HCT116 (cell line): ENCODE data around the gene SNX8. TPM values are rescaled to one million over a fixed set of nuclear protein-coding genes. Genes with fewer than 3 reads are reported as not detected.

Source experiments
- ATAC-seq: fragments of 200-7000 bp; cut with Tn5 transposase; 2 replicates; pipeline ENCODE4 v1.9.1; 2020; ENCODE audit warnings: mild to moderate bottlenecking, moderate library complexity
- BruUV-seq: library from RNA; stranded (reverse); fragments of 400-500 nt; replicated peaks from 2 replicates; lab custom pipeline; 2021; lab: Mats Ljungman, UMichigan
- CTCF ChIA-PET: fragments of 300-600 bp; sonication (Branson Sonifier 250); formaldehyde crosslinking; loops from one replicate; lab custom pipeline; 2021; ENCODE audit warnings: antibody characterized with exemption; lab: Charles Lee
- POLR2A ChIA-PET: fragments of 300-600, 350-600 bp; sonication (Branson Sonifier 250); formaldehyde crosslinking; loops from one replicate; lab custom pipeline; 2021; ENCODE audit warnings: antibody characterized with exemption; lab: Charles Lee
- RAD21 ChIA-PET, 2 experiments: fragments of 300-600 bp; sonication (Branson Sonifier 250); formaldehyde crosslinking; loops; one replicate each; lab custom pipeline; 2023; ENCODE audit warnings: low total read pairs in 2 of 2; ENCODE audit not compliant: uncharacterized antibody in 2 of 2, unreplicated experiment in 2 of 2, low non-redundant PET in 1 of 2; lab: Charles Lee
- DNase-seq: peaks from one replicate; pipeline ENCODE4 v3.0.0-alpha.2; 2010; ENCODE audit warnings: low read depth, low spot score
- H2AFZ ChIP-seq: fragments of 200-600 bp; shearing (Covaris generic), sonication (generic); 2 replicates; pipeline ENCODE4 v1.6.1; 2017; ENCODE audit warnings: low read depth, mixed run types, mixed read lengths, antibody characterized with exemption, low read length; ENCODE audit not compliant: poor library complexity, severe bottlenecking
- H3K27ac ChIP-seq: 2 replicates; pipeline ENCODE4 v1.5.1; 2012; ENCODE audit warnings: low read depth, low read length
- H3K27me3 ChIP-seq: fragments of 200-600 bp; sonication (generic); 2 replicates; pipeline ENCODE4 v1.6.1; 2016; ENCODE audit warnings: mixed run types, low read length, mixed read lengths; ENCODE audit not compliant: insufficient read depth
- H3K36me3 ChIP-seq, 2 experiments: fragments of 200-500 bp in 1 of 2; fragments of 200-600 bp in 1 of 2; sonication (Bioruptor generic) in 1 of 2; sonication (generic) in 1 of 2; 2 replicates each; pipeline versions ENCODE4 v1.5.1 to v1.6.1; 2014 to 2016; ENCODE audit warnings: low read length in 2 of 2, inconsistent platforms in 1 of 2, mixed read lengths in 1 of 2, mixed run types in 1 of 2; ENCODE audit not compliant: insufficient read depth in 2 of 2, control insufficient read depth in 1 of 2
- H3K4me1 ChIP-seq, 2 experiments: fragments of 200-600 bp in 1 of 2; sonication (generic) in 1 of 2; 2 replicates each; pipeline versions ENCODE4 v1.5.1 to v1.6.1; 2012 to 2017; ENCODE audit warnings: low read length in 2 of 2, inconsistent platforms in 1 of 2, mild to moderate bottlenecking in 1 of 2, mixed read lengths in 1 of 2, mixed run types in 1 of 2, moderate library complexity in 1 of 2; ENCODE audit not compliant: insufficient read depth in 2 of 2, control insufficient read depth in 1 of 2
- H3K4me2 ChIP-seq: fragments of 200-600 bp; sonication (generic); 2 replicates; pipeline ENCODE4 v1.6.1; 2017; ENCODE audit warnings: mixed run types, low read length, mixed read lengths
- H3K4me3 ChIP-seq, 2 experiments: fragments of 200-600 bp in 1 of 2; sonication (generic) in 1 of 2; replicated peaks in 1 of 2; 2 replicates each; pipeline ENCODE4 v1.5.1; 2011 to 2016; ENCODE audit warnings: low read length in 2 of 2, control low read depth in 1 of 2, low read depth in 1 of 2, mild to moderate bottlenecking in 1 of 2, mixed read lengths in 1 of 2, mixed run types in 1 of 2
- H3K79me2 ChIP-seq: fragments of 200-600 bp; sonication (generic); 2 replicates; pipeline ENCODE4 v1.6.1; 2017; ENCODE audit warnings: mild to moderate bottlenecking, mixed run types, low read length, moderate library complexity, mixed read lengths; ENCODE audit not compliant: insufficient read depth
- H3K9ac ChIP-seq: fragments of 200-600 bp; sonication (generic); 2 replicates; pipeline ENCODE4 v1.6.1; 2016; ENCODE audit warnings: low read length, mixed read lengths
- H3K9me2 ChIP-seq: fragments of 200-600 bp; sonication (generic), shearing (Covaris generic); 2 replicates; pipeline ENCODE4 v1.6.1; 2017; ENCODE audit warnings: mixed run types, mild to moderate bottlenecking, moderate library complexity; ENCODE audit not compliant: insufficient read depth
- H3K9me3 ChIP-seq, 2 experiments: fragments of 200-500 bp in 1 of 2; fragments of 200-600 bp in 1 of 2; sonication (Bioruptor generic) in 1 of 2; sonication (generic) in 1 of 2; 2 replicates each; pipeline ENCODE4 v1.6.1; 2014 to 2017; ENCODE audit warnings: low read length in 2 of 2, mixed read lengths in 2 of 2, inconsistent platforms in 1 of 2, low read depth in 1 of 2, mild to moderate bottlenecking in 1 of 2, mixed run types in 1 of 2, moderate library complexity in 1 of 2; ENCODE audit not compliant: control insufficient read depth in 1 of 2, insufficient read depth in 1 of 2
- H4K20me1 ChIP-seq: fragments of 200-600 bp; sonication (generic), shearing (Covaris generic); 2 replicates; pipeline ENCODE4 v1.6.1; 2017; ENCODE audit warnings: mixed run types, mild to moderate bottlenecking, moderate library complexity; ENCODE audit not compliant: insufficient read depth
- CBX3 ChIP-seq: IDR thresholded peaks from 2 replicates; pipeline ENCODE4 v1.6.1; 2012; ENCODE audit warnings: low read depth
- CEBPB ChIP-seq: IDR thresholded peaks from 2 replicates; pipeline ENCODE4 v1.6.1; 2012; ENCODE audit warnings: low read depth
- ELF1 ChIP-seq: IDR thresholded peaks from 2 replicates; pipeline ENCODE4 v1.6.1; 2012; ENCODE audit warnings: low read depth, borderline replicate concordance
- EZH2phosphoT487 ChIP-seq: fragments of 200-600 bp; IDR thresholded peaks from 2 replicates; pipeline ENCODE4 v1.6.1; 2018; ENCODE audit warnings: antibody characterized with exemption, borderline replicate concordance
- POLR2A ChIP-seq: IDR thresholded peaks from 2 replicates; pipeline ENCODE4 v1.7.0; 2011; ENCODE audit warnings: borderline replicate concordance; ENCODE audit not compliant: insufficient read depth, insufficient read length; ENCODE audit errors: extremely low read depth
- POLR2AphosphoS5 ChIP-seq: IDR thresholded peaks from 2 replicates; pipeline ENCODE4 v1.6.1; 2011; ENCODE audit warnings: mild to moderate bottlenecking, low read depth, low read length, moderate library complexity
- SIN3A ChIP-seq: IDR thresholded peaks from 2 replicates; pipeline ENCODE4 v1.6.1; 2012; ENCODE audit warnings: low read depth
- ZFX ChIP-seq: fragments of 450-650 bp; IDR thresholded peaks from 2 replicates; pipeline ENCODE4 v1.6.1; 2017
- intact Hi-C: fragments of 100-400 bp; cut with micrococcal nuclease; formaldehyde crosslinking; loops from 2 replicates; pipeline ENCODE4 v1.10.0; 2022
- total RNA-seq: library from RNA; stranded (reverse); gene quantifications from one replicate; pipeline ENCODE4 v1.2.1, GENCODE V29; 2021; ENCODE audit not compliant: unreplicated experiment
- TF ChIP-seq, protein P1 (sequence below): IDR thresholded peaks from 2 replicates; pipeline ENCODE4 v1.6.1; 2012
- TF ChIP-seq, protein P2 (sequence below): IDR thresholded peaks from 2 replicates; pipeline ENCODE4 v1.6.1; 2012
- TF ChIP-seq, protein P3 (sequence below), 3 experiments: fragments of 200-600 bp in 1 of 3; sonication (generic) in 1 of 3; IDR thresholded peaks in 2 of 3; conservative IDR thresholded peaks in 1 of 3; 2 replicates each; pipeline ENCODE4 v1.5.1; 2012 to 2017; ENCODE audit warnings: low read depth in 2 of 3, low read length in 2 of 3, antibody characterized with exemption in 1 of 3, borderline replicate concordance in 1 of 3, control low read depth in 1 of 3, mild to moderate bottlenecking in 1 of 3, mixed read lengths in 1 of 3, mixed run types in 1 of 3, moderate library complexity in 1 of 3; ENCODE audit not compliant: insufficient read depth in 1 of 3

SNX8 gene
- total RNA-seq, 1 experiment from 2014 or later: 41.7 TPM

DNA sequence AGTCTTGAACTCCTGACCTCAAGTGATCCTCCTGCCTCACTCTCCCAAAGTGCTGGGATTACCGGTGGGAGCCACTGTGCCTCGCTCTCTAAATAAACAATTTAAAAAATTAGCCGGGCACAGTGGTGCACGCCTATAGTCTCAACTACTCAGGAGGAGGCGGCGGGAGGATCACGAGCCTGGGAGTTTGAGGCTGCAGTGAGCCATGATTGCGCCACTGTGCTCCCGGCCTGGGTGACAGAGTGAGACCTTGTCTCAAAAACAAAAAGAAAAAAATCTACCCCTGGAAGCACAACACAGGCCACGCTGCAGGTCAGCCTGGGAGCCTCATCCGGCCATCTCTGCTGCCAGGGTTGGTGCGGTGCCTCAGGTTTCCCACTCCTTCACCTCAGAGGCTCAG, 36.6 kb upstream of the SNX8 start:
- ATAC-seq: no peak
- Histone ChIP-seq H3K4me3 (no peak overlapping the region), H3K4me1 (peaks cover 2 to 15% of the 10 kb centered on the region in 2 experiments; a peak in 3 of 4 replicates), H2AFZ (no peak overlapping the region), H3K9me3 (no peaks in the 10 kb centered on the region)
- intact Hi-C loops: no loop called here
- RAD21 ChIA-PET: no interaction called here
- TF ChIP-seq SIN3A (no peak), POLR2A (no peak), CBX3 (no peak), EZH2phosphoT487 (no peak), POLR2AphosphoS5 (no peak), ELF1 (no peak), CEBPB (no peak), ZFX (no peak)
- TF ChIP-seq, protein P1, sequence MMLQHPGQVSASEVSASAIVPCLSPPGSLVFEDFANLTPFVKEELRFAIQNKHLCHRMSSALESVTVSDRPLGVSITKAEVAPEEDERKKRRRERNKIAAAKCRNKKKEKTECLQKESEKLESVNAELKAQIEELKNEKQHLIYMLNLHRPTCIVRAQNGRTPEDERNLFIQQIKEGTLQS: no peak
- TF ChIP-seq, protein P2, sequence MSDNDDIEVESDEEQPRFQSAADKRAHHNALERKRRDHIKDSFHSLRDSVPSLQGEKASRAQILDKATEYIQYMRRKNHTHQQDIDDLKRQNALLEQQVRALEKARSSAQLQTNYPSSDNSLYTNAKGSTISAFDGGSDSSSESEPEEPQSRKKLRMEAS: no peak
- TF ChIP-seq, protein P3, sequence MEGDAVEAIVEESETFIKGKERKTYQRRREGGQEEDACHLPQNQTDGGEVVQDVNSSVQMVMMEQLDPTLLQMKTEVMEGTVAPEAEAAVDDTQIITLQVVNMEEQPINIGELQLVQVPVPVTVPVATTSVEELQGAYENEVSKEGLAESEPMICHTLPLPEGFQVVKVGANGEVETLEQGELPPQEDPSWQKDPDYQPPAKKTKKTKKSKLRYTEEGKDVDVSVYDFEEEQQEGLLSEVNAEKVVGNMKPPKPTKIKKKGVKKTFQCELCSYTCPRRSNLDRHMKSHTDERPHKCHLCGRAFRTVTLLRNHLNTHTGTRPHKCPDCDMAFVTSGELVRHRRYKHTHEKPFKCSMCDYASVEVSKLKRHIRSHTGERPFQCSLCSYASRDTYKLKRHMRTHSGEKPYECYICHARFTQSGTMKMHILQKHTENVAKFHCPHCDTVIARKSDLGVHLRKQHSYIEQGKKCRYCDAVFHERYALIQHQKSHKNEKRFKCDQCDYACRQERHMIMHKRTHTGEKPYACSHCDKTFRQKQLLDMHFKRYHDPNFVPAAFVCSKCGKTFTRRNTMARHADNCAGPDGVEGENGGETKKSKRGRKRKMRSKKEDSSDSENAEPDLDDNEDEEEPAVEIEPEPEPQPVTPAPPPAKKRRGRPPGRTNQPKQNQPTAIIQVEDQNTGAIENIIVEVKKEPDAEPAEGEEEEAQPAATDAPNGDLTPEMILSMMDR (IDR thresholded peaks at IDR 0.05 in 2 of 3, conservative IDR thresholded peaks at IDR 0.05 in 1 of 3; ENCODE audit: borderline replicate concordance in 1 of 3, insufficient read depth in 1 of 3, low read depth in 2 of 3, low read length in 2 of 3): no peak
- TF ChIP-seq, all 23 proteins: peak for 0
- no peaks in the 10 kb centered on the region for H3K27me3 ChIP-seq
- ChIA-PET POLR2A (no interaction called here), CTCF (no interaction called here)
- no peak overlapping the region for H3K27ac ChIP-seq
- peaks cover 3% of the 10 kb centered on the region; the same call in 1 of the 2 replicates for H4K20me1 ChIP-seq
- H3K9me2 ChIP-seq: no peaks in the 10 kb centered on the region
- no peak overlapping the region for H3K4me2 ChIP-seq
- no peak for DNase-seq
- H3K9ac ChIP-seq: no peak overlapping the region
- H3K36me3 ChIP-seq: no peaks in the 10 kb centered on the region
- H3K79me2 ChIP-seq: peaks cover 15% of the 10 kb centered on the region
- no TSS peak for BruUV-seq
